Body of pancreas (tissue), 4 donors: Measurements from ENCODE around the gene SEMA5B.

ENCODE experiments used
- POLR2A ChIP-seq, 3 donors: fragments of 450-650 bp; IDR thresholded peaks; one replicate each; pipeline ENCODE4 v1.6.1; 2016; ENCODE audit warnings: antibody characterized with exemption in 3 of 3, mild to moderate bottlenecking in 2 of 3
- TF ChIP-seq, protein P1 (sequence below), 7 experiments: fragments of 450-650 bp in 4 of 7; fragments of 200-600 bp in 3 of 7; sonication (generic) in 3 of 7; IDR thresholded peaks; one replicate each; pipeline ENCODE4 v1.5.1; 2016 to 2019; ENCODE audit warnings: antibody characterized with exemption in 7 of 7

DNA sequence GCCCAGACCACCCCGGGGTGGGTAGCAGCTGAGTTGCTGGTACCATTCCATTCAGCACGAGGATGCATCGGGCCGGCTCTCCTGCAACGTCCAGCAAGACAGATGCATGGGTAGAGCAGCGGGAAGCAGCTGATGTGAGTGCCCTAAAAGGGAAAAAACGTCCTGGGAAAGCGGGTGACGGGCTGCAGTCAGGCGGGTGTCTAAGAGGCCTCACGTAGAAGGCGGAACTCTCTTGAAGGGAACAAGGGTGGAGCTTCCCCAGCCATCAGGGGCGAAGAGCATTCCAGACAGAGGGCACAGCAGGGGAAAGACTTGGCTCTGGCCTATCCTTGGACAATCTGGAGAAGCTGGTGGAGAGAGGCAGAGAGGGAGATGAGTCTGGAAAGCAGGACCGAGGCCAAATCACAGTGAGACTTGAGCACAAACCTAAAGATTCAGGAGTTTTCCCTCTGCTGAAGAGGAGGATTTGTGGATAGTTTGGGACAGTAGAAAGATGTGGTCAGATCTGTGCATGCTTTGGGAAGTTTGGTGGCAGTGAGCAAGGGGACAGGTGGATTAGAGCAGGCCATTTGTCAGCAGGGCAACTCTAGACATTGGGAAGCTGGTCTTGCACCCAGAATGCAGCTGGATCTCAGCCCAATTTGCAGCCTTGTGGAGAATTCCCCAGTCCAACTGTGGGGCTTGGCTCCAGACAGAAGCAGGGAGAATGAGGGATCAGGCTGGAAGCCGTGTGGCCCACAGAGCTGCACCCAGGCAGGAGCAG, 70.7 kb downstream of the SEMA5B start:
- TF ChIP-seq, protein P1, sequence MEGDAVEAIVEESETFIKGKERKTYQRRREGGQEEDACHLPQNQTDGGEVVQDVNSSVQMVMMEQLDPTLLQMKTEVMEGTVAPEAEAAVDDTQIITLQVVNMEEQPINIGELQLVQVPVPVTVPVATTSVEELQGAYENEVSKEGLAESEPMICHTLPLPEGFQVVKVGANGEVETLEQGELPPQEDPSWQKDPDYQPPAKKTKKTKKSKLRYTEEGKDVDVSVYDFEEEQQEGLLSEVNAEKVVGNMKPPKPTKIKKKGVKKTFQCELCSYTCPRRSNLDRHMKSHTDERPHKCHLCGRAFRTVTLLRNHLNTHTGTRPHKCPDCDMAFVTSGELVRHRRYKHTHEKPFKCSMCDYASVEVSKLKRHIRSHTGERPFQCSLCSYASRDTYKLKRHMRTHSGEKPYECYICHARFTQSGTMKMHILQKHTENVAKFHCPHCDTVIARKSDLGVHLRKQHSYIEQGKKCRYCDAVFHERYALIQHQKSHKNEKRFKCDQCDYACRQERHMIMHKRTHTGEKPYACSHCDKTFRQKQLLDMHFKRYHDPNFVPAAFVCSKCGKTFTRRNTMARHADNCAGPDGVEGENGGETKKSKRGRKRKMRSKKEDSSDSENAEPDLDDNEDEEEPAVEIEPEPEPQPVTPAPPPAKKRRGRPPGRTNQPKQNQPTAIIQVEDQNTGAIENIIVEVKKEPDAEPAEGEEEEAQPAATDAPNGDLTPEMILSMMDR (IDR thresholded peaks at IDR 0.05) = no peak
- no peak for TF ChIP-seq POLR2A (IDR thresholded peaks at IDR 0.05)
